Effector memory CD4-positive, alpha-beta T cell (primary cell): ENCODE data around the gene AMMECR1L.
"Not testable (repeated sequence)": the region's sequence is repeated elsewhere in the genome, so short reads cannot be mapped to it uniquely, and the experiment has no call there.

Source experiments
- DNase-seq, 3 donors: peaks; one replicate each; pipeline ENCODE4 v3.0.0-alpha.2; 2020
- H3K27ac ChIP-seq: 2 replicates; pipeline ENCODE4 v1.7.0; 2013; ENCODE audit warnings: mild to moderate bottlenecking, low read length, moderate library complexity; ENCODE audit not compliant: insufficient read depth, poor library complexity, severe bottlenecking
- H3K27me3 ChIP-seq: replicated peaks from 2 replicates; pipeline ENCODE4 v1.7.0; 2013; ENCODE audit warnings: mild to moderate bottlenecking, low read length; ENCODE audit not compliant: insufficient read depth, control insufficient read depth, poor library complexity, severe bottlenecking
- H3K36me3 ChIP-seq: 2 replicates; pipeline ENCODE4 v1.7.0; 2013; ENCODE audit warnings: mild to moderate bottlenecking, low read length, moderate library complexity; ENCODE audit not compliant: control insufficient read depth, insufficient read depth
- H3K4me1 ChIP-seq: 2 replicates; pipeline ENCODE4 v1.7.0; 2013; ENCODE audit warnings: low read length, mild to moderate bottlenecking; ENCODE audit not compliant: control insufficient read depth, insufficient read depth, poor library complexity, severe bottlenecking
- H3K4me3 ChIP-seq: 2 replicates; pipeline ENCODE4 v1.7.0; 2013; ENCODE audit warnings: low read length, low read depth, mild to moderate bottlenecking; ENCODE audit not compliant: insufficient read depth, poor library complexity, severe bottlenecking
- H3K9me3 ChIP-seq: 2 replicates; pipeline ENCODE4 v1.7.0; 2013; ENCODE audit warnings: mild to moderate bottlenecking, low read length, moderate library complexity; ENCODE audit not compliant: control insufficient read depth
- total RNA-seq, 3 donors: gene quantifications; one replicate each; lab custom pipeline; 2026; lab: John Stamatoyannopoulos, UW

AMMECR1L gene
- total RNA-seq = 43.2 to 58.6 (median 45.7) reads per million in 3 donors

GRCh38 chr2:127885780-127886592 lies at the start of gene AMMECR1L:
Gene AMMECR1L (minus strand): TSS chr2:127885956. CDS start chr2:127874234, 11,722 bp downstream.
- DNase-seq = peak; percentile 56 to 67 (median 67)
- not testable (repeated sequence) for H3K27me3 ChIP-seq, H3K36me3 ChIP-seq, H3K9me3 ChIP-seq
- H3K4me3 ChIP-seq = peak within 1 kb of the TSS; percentile 62
- peaks cover 14% of the 10 kb centered on the region for H3K4me1 ChIP-seq
- H3K27ac ChIP-seq = peak within 1 kb of the TSS; percentile 67

- Histone ChIP-seq H3K27ac (no peak overlapping the region), H3K27me3 (no peaks in the 10 kb centered on the region)
- DNase-seq = no peak
Observed at GRCh38 chr2:127935337-127935736, 49.6 kb upstream of the AMMECR1L start.

GRCh38 chr2:127932199-127932876 lies 46.6 kb upstream of the AMMECR1L start:
- DNase-seq = no peak
- H3K4me1 ChIP-seq = no peaks in the 10 kb centered on the region
- no peak overlapping the region for H3K27ac ChIP-seq
- no peaks in the 10 kb centered on the region for H3K27me3 ChIP-seq
- H3K9me3 ChIP-seq = no peaks in the 10 kb centered on the region
- H3K36me3 ChIP-seq = no peaks in the 10 kb centered on the region
- H3K4me3 ChIP-seq = no peak overlapping the region

More at GRCh38 chr2:127935337-127935736, 49.6 kb upstream of the AMMECR1L start:
- Histone ChIP-seq H3K36me3 (no peaks in the 10 kb centered on the region), H3K9me3 (no peaks in the 10 kb centered on the region), H3K4me3 (no peak overlapping the region), H3K4me1 (no peaks in the 10 kb centered on the region)

- Histone ChIP-seq H3K27me3 (no peaks in the 10 kb centered on the region), H3K4me1 (no peaks in the 10 kb centered on the region), H3K9me3 (no peaks in the 10 kb centered on the region), H3K4me3 (no peak overlapping the region), H3K36me3 (no peaks in the 10 kb centered on the region), H3K27ac (no peak overlapping the region)
- no peak for DNase-seq
Observed at GRCh38 chr2:127929449-127929848, 43.7 kb upstream of the AMMECR1L start.

- no peaks in the 10 kb centered on the region for H3K36me3 ChIP-seq
- no peaks in the 10 kb centered on the region for H3K27me3 ChIP-seq
- H3K9me3 ChIP-seq = no peaks in the 10 kb centered on the region
- no peaks in the 10 kb centered on the region for H3K4me1 ChIP-seq
- H3K27ac ChIP-seq = no peak overlapping the region
- no peak overlapping the region for H3K4me3 ChIP-seq
- no peak for DNase-seq
Observed at GRCh38 chr2:127927384-127927783, 41.6 kb upstream of the AMMECR1L start.

DNA sequence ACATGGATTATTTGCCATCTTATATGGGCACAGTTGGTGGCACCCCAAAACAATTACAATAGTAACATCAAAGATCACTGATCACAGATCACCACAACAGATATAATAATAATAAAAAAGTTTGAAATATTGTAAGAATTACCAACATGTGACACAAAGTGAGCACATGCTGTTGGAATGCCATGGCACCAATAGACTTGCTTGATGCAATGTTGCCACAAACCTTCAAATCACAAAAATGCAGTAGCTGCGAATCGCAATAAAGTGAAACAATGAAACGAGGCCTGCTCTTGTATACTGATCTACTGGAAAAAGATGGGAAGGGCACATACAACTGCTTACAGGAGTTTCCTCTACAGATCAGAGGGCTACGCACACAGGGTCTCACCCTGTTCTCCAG lies 32.2 kb upstream of the AMMECR1L start:
- no peak for DNase-seq
- H3K9me3 ChIP-seq = no peaks in the 10 kb centered on the region

DNA sequence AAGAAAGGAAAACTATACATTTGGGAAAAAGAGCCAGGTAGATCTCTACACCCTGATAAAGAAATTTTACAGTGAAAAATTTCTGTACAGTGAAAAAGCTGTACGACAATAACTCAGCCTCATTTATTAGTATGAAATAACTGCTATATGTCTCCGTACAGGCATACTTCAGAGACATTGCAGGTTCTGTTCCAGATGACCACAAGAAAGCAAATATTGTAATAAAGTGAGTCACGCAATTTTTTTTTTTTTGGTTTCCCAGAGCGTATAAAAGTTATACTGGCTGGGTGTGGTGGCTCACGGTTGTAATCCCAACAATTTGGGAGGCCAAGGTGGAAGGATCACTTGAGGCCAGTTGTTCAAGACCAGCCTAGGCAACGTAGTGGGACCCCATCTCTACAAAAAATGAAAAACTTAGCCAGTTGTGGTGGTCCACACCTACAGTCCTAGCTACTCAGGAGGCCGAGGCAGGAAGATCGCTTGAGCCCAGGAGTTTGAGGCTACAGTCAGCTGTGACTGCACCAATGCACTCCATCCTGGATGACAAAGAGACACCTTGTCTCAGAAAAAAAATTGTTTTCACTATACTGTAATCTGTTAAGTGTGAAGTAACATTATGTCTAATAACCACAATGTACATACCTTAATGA lies 28.2 kb upstream of the AMMECR1L start:
- H3K4me1 ChIP-seq = no peaks in the 10 kb centered on the region
- H3K9me3 ChIP-seq = no peaks in the 10 kb centered on the region
- DNase-seq = no peak
- H3K27ac ChIP-seq = no peak overlapping the region
- H3K27me3 ChIP-seq = no peaks in the 10 kb centered on the region
- H3K4me3 ChIP-seq = no peak overlapping the region
- no peaks in the 10 kb centered on the region for H3K36me3 ChIP-seq

More for the DNA sequence above, 32.2 kb upstream of the AMMECR1L start:
- Histone ChIP-seq H3K4me3 (no peak overlapping the region), H3K27me3 (no peaks in the 10 kb centered on the region), H3K4me1 (no peaks in the 10 kb centered on the region), H3K27ac (no peak overlapping the region), H3K36me3 (no peaks in the 10 kb centered on the region)

DNA sequence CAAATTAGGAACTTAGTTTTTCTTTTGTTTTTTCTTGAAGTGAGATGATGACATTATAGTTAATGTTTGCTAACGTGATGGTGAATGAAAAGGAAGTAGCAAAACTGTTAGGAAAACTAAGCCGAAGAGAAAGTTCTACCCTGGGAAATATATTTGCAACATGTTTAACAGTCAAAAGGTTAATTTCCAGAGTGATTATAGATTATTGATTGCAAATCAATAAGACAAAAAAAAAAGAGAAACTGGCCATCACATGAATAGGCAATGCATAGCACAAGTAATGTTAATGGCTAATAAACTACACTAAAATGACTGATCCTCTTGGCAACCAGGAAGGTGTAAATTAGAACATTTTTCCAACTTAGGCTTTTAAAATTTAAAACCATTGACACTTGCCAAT lies 26.0 kb upstream of the AMMECR1L start:
- Histone ChIP-seq H3K4me1 (no peaks in the 10 kb centered on the region), H3K9me3 (no peaks in the 10 kb centered on the region), H3K36me3 (no peaks in the 10 kb centered on the region), H3K4me3 (no peak overlapping the region), H3K27me3 (no peaks in the 10 kb centered on the region), H3K27ac (no peak overlapping the region)
- no peak for DNase-seq

DNA sequence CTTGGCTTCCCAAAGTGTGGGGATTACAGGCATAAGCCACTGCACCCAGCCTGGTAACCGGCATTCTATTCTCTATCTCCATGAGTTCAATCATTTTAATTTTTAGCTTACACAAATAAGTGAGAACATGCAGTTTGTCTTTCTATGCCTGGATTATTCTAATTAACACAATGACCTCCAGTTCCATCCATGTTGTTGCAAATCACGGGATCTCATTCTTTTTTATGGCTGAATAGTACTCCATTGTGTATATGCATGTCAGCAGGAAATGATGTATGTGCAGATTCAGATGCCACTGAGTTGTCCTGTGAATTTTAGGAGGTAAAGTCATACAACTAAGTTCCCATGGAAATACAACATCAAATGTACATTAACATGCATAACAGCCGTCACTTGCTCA lies 24.7 kb upstream of the AMMECR1L start:
- H3K36me3 ChIP-seq = no peaks in the 10 kb centered on the region
- no peak for DNase-seq

DNA sequence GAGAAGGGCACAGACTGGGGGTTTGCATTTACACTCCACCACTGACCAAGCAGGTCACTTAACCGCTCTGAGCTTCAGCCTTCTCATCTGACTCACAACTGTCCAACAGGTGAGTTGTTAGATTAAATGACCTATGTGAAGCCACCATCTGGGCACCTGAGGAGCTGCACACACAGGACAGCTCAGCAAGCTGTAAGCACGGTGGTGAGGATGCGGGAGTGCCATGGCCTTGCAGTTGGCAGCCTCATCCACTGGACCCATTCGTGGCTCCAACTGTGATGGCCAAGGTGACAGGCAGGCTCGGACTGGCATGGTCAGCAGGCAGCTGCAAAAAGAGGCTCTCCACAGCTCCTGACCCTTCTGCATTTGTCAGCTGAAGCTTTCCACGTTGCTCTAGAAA lies 23.3 kb upstream of the AMMECR1L start:
- no peaks in the 10 kb centered on the region for H3K36me3 ChIP-seq

More for the DNA sequence above, 24.7 kb upstream of the AMMECR1L start:
- H3K27ac ChIP-seq = no peak overlapping the region
- H3K4me1 ChIP-seq = no peaks in the 10 kb centered on the region
- no peak overlapping the region for H3K4me3 ChIP-seq
- no peaks in the 10 kb centered on the region for H3K9me3 ChIP-seq
- no peaks in the 10 kb centered on the region for H3K27me3 ChIP-seq

More for the DNA sequence above, 23.3 kb upstream of the AMMECR1L start:
- Histone ChIP-seq H3K9me3 (no peaks in the 10 kb centered on the region), H3K27me3 (no peaks in the 10 kb centered on the region), H3K4me1 (no peaks in the 10 kb centered on the region), H3K27ac (no peak overlapping the region), H3K4me3 (no peak overlapping the region)
- no peak for DNase-seq
